Aorta (tissue), 5 donors: ENCODE results near the gene RIC1. TPM values are rescaled to one million over a fixed set of nuclear protein-coding genes. Genes with fewer than 3 reads are reported as not detected.

Source experiments
- ATAC-seq: fragments of 200-7000 bp; cut with Tn5 transposase; one replicate; pipeline ENCODE4 v1.9.1; 2022; ENCODE audit warnings: moderate library complexity; ENCODE audit not compliant: low FRiP score
- DNase-seq, 2 donors: peaks; one replicate each; pipeline ENCODE4 v3.0.0-alpha.2; 2020
- H3K27ac ChIP-seq, 2 donors: one replicate each; pipeline ENCODE4 v1.5.1; 2013; ENCODE audit warnings: low read length in 2 of 2, mild to moderate bottlenecking in 2 of 2, moderate library complexity in 2 of 2, control low read depth in 1 of 2, inconsistent platforms in 1 of 2, low read depth in 1 of 2
- H3K27me3 ChIP-seq, 2 donors: one replicate each; pipeline ENCODE4 v1.6.1; 2013; ENCODE audit warnings: control low read depth in 1 of 2, low read length in 1 of 2, mild to moderate bottlenecking in 1 of 2, moderate library complexity in 1 of 2; ENCODE audit not compliant: insufficient read depth in 2 of 2, control insufficient read depth in 1 of 2
- H3K36me3 ChIP-seq, 2 donors: one replicate each; pipeline ENCODE4 v1.6.1; 2013; ENCODE audit warnings: control low read depth in 1 of 2, low read length in 1 of 2, mild to moderate bottlenecking in 1 of 2; ENCODE audit not compliant: insufficient read depth in 2 of 2, control insufficient read depth in 1 of 2
- H3K4me1 ChIP-seq, 2 donors: one replicate each; pipeline ENCODE4 v1.6.1; 2013; ENCODE audit warnings: low read length in 2 of 2, control low read depth in 1 of 2, mild to moderate bottlenecking in 1 of 2, moderate library complexity in 1 of 2; ENCODE audit not compliant: insufficient read depth in 2 of 2, control insufficient read depth in 1 of 2
- H3K4me3 ChIP-seq, 2 donors: one replicate each; pipeline ENCODE4 v1.5.1; 2013; ENCODE audit warnings: low read length in 2 of 2, control low read depth in 1 of 2, mild to moderate bottlenecking in 1 of 2
- H3K9me3 ChIP-seq: one replicate; pipeline ENCODE4 v1.6.1; 2013; ENCODE audit warnings: mild to moderate bottlenecking, low read length; ENCODE audit not compliant: control insufficient read depth
- WGBS, 2 donors: extraction: QIAGEN DNeasy Blood & Tissue Kit; methylation state at CpG; one replicate each; pipeline ENCODE4 v1.1.7; 2013; 5-methylcytosine and 5-hydroxymethylcytosine counted together
- intact Hi-C, 2 donors: fragments of 100-400 bp; cut with DNase I; formaldehyde crosslinking; loops; one replicate each; pipeline versions ENCODE4 v1.14.2 to v1.15.0; 2022
- polyA plus RNA-seq, 2 donors: library from polyadenylated mRNA; stranded (reverse); fragments of 200-250 nt; gene quantifications; one replicate each; pipeline ENCODE4 v1.2.3, GENCODE V29; 2013
- total RNA-seq, 2 donors: library from RNA; stranded (reverse); fragmentation: NEBNext Ultra II Directional; extraction: Animal tissue kit (Norgen Biotek cat#: 25700); gene quantifications; one replicate each; pipeline ENCODE4 v1.2.1, GENCODE V29; 2021
- donor health status: healthy with polysubstance abuse.
- donor health status: Bipolar disorder and iron deficiency.
- donor health status: DM: no; HTN: no; CAD: no.
- donor health status: DM: no; HTN: no; CAD: no.
- donor health status: DM: yes; HTN: yes; CAD: no.

RIC1 gene
- total and polyA plus RNA-seq, 4 donors: 3.0 to 36.7 (median 17.3) TPM

DNA sequence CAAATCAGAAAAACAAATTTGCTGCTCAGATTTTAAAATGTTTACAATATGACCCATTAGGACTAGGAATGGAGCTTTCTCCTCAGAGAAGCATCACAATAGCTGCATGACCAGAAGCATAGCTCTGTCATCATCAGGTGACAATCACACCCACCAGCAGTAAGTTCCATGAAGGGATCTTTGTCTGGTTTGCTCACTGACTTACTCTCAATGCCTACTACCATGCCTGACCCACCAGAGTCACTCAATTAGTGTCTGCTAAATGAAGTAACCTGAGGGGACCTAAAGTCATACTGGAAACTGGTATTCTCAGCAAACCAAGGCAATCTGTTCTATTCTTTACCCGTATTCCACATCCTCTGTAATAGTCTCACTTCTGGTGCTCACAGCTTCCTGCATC, 196.3 kb downstream of the RIC1 start:
- no peaks in the 10 kb centered on the region for H3K4me1 ChIP-seq
- DNase-seq: no peak
- WGBS, 2 donors: 89 to 100% methylated on average over 1 of the region's 1 CpG
- intact Hi-C loops: no loop called here
- H3K4me3 ChIP-seq: no peak overlapping the region
- no peaks in the 10 kb centered on the region for H3K27me3 ChIP-seq
- H3K9me3 ChIP-seq: no peaks in the 10 kb centered on the region
- no peak overlapping the region for H3K27ac ChIP-seq
- ATAC-seq: no peak
- no peaks in the 10 kb centered on the region for H3K36me3 ChIP-seq

Other genes with a start within 250 kb of the RIC1 start
- 10 to 100 TPM in 1 of 2 donors, 1 to 10 TPM in 1; 8.8 to 10.6 TPM for gene PLGRKT, start 191.2 kb upstream of the RIC1 start, total RNA-seq
- gene PLGRKT, start 191.2 kb upstream of the RIC1 start, polyA plus RNA-seq: 10 to 100 TPM; 12.6 to 31.7 TPM
- gene CD274, start 178.6 kb upstream of the RIC1 start, total RNA-seq: 1 to 10 TPM; 3.8 to 5.7 TPM
- 1 to 10 TPM; 1.9 to 2.1 TPM for gene CD274, start 178.6 kb upstream of the RIC1 start, polyA plus RNA-seq
- gene PDCD1LG2, start 118.6 kb upstream of the RIC1 start, total RNA-seq: 1 to 10 TPM; 5.3 to 5.4 TPM
- gene PDCD1LG2, start 118.6 kb upstream of the RIC1 start, polyA plus RNA-seq: 1 to 10 TPM; 1.6 to 3.8 TPM
- gene ERMP1, start 204.0 kb downstream of the RIC1 start, total RNA-seq: 10 to 100 TPM in 1 of 2 donors, 1 to 10 TPM in 1; 7.1 to 11.2 TPM
- 1 to 10 TPM; 2.5 to 4.0 TPM for gene ERMP1, start 204.0 kb downstream of the RIC1 start, polyA plus RNA-seq